Liver (tissue), 9 donors: Measurements from ENCODE around the gene SLC5A2. TPM values are rescaled to one million over a fixed set of nuclear protein-coding genes. Genes with fewer than 3 reads are reported as not detected.

ENCODE experiments used
- DNase-seq: peaks from one replicate; pipeline ENCODE4 v3.0.0-alpha.2; 2017; ENCODE audit warnings: low spot score
- H3K27ac ChIP-seq, 2 donors: one replicate each; pipeline ENCODE4 v1.7.0; 2013; ENCODE audit warnings: inconsistent platforms in 2 of 2, low read length in 2 of 2, control low read depth in 1 of 2, low read depth in 1 of 2, mild to moderate bottlenecking in 1 of 2
- H3K27me3 ChIP-seq, 4 donors: one replicate each; pipeline versions ENCODE4 v1.6.1 to v1.7.0; 2013; ENCODE audit warnings: low read length in 3 of 4, inconsistent platforms in 1 of 4, mild to moderate bottlenecking in 1 of 4, moderate library complexity in 1 of 4; ENCODE audit not compliant: control insufficient read depth in 4 of 4, insufficient read depth in 4 of 4
- H3K36me3 ChIP-seq, 4 donors: one replicate each; pipeline versions ENCODE4 v1.6.1 to v1.7.0; 2013; ENCODE audit warnings: low read length in 3 of 4, mild to moderate bottlenecking in 3 of 4, low read depth in 1 of 4, moderate library complexity in 1 of 4; ENCODE audit not compliant: control insufficient read depth in 4 of 4, insufficient read depth in 3 of 4
- H3K4me1 ChIP-seq, 4 donors: one replicate each; pipeline versions ENCODE4 v1.6.1 to v1.7.0; 2013; ENCODE audit warnings: low read length in 3 of 4, mild to moderate bottlenecking in 3 of 4, moderate library complexity in 1 of 4; ENCODE audit not compliant: control insufficient read depth in 4 of 4, insufficient read depth in 4 of 4
- H3K4me3 ChIP-seq, 3 donors: one replicate each; pipeline versions ENCODE4 v1.6.1 to v1.7.0; 2013; ENCODE audit warnings: low read length in 3 of 3, control low read depth in 1 of 3, low read depth in 1 of 3, mild to moderate bottlenecking in 1 of 3
- H3K9ac ChIP-seq, 2 donors: one replicate each; pipeline ENCODE4 v1.7.0; 2013; ENCODE audit warnings: low read length in 2 of 2, mild to moderate bottlenecking in 2 of 2, moderate library complexity in 2 of 2, control low read depth in 1 of 2, low read depth in 1 of 2
- H3K9me3 ChIP-seq, 4 donors: one replicate each; pipeline versions ENCODE4 v1.6.1 to v1.7.0; 2013; ENCODE audit warnings: low read length in 3 of 4; ENCODE audit not compliant: control insufficient read depth in 4 of 4
- ATF3 ChIP-seq: IDR thresholded peaks from 2 replicates; pipeline ENCODE4 v1.6.1; 2016; ENCODE audit warnings: antibody characterized with exemption
- CTCF ChIP-seq: fragments of 150-350 bp; IDR thresholded peaks from 2 replicates; pipeline ENCODE4 v1.5.1; 2017; ENCODE audit warnings: improper control_type of control experiment, low read depth, low read length; ENCODE audit not compliant: missing input control
- EGR1 ChIP-seq, 2 donors: IDR thresholded peaks; 2 replicates each; pipeline ENCODE4 v1.6.1; 2016 to 2018; ENCODE audit warnings: antibody characterized with exemption in 2 of 2, low read depth in 2 of 2
- FOXA1 ChIP-seq: IDR thresholded peaks from 2 replicates; pipeline ENCODE4 v1.6.1; 2016; ENCODE audit warnings: antibody characterized with exemption
- FOXA2 ChIP-seq: IDR thresholded peaks from 2 replicates; pipeline ENCODE4 v1.6.1; 2016; ENCODE audit warnings: antibody characterized with exemption
- GABPA ChIP-seq, 2 donors: IDR thresholded peaks in 1 of 2; conservative IDR thresholded peaks in 1 of 2; 2 replicates each; pipeline ENCODE4 v1.6.1; 2016; ENCODE audit warnings: antibody characterized with exemption in 2 of 2, mild to moderate bottlenecking in 1 of 2, moderate library complexity in 1 of 2
- HNF4A ChIP-seq, 2 donors: conservative IDR thresholded peaks; 2 replicates each; pipeline ENCODE4 v1.6.1; 2016; ENCODE audit warnings: antibody characterized with exemption in 2 of 2, mild to moderate bottlenecking in 2 of 2
- HNF4G ChIP-seq: IDR thresholded peaks from 2 replicates; pipeline ENCODE4 v1.6.1; 2016; ENCODE audit warnings: antibody characterized with exemption
- JUND ChIP-seq, 2 donors: IDR thresholded peaks; 2 replicates each; pipeline ENCODE4 v1.6.1; 2016; ENCODE audit warnings: antibody characterized with exemption in 2 of 2
- NR2F2 ChIP-seq: IDR thresholded peaks from 2 replicates; pipeline ENCODE4 v1.6.1; 2016; ENCODE audit warnings: antibody characterized with exemption
- RAD21 ChIP-seq, 2 donors: IDR thresholded peaks; 2 replicates each; pipeline ENCODE4 v1.6.1; 2016; ENCODE audit warnings: antibody characterized with exemption in 2 of 2, mild to moderate bottlenecking in 2 of 2
- REST ChIP-seq: IDR thresholded peaks from 2 replicates; pipeline ENCODE4 v1.6.1; 2016; ENCODE audit warnings: antibody characterized with exemption, mild to moderate bottlenecking
- RXRA ChIP-seq, 2 donors: IDR thresholded peaks; 2 replicates each; pipeline ENCODE4 v1.6.1; 2017 to 2018; ENCODE audit warnings: antibody characterized with exemption in 2 of 2, mild to moderate bottlenecking in 1 of 2
- SP1 ChIP-seq: IDR thresholded peaks from 2 replicates; pipeline ENCODE4 v1.6.1; 2018; ENCODE audit warnings: antibody characterized with exemption, mild to moderate bottlenecking
- TAF1 ChIP-seq: conservative IDR thresholded peaks from 2 replicates; pipeline ENCODE4 v1.6.1; 2016; ENCODE audit warnings: antibody characterized with exemption, mild to moderate bottlenecking
- YY1 ChIP-seq: IDR thresholded peaks from 2 replicates; pipeline ENCODE4 v1.6.1; 2016; ENCODE audit warnings: antibody characterized with exemption, mild to moderate bottlenecking
- WGBS: extraction: QIAGEN DNeasy Blood & Tissue Kit; methylation state at CpG from one replicate; pipeline ENCODE4 v1.1.7; 2013; 5-methylcytosine and 5-hydroxymethylcytosine counted together
- polyA plus RNA-seq, 2 donors: library from polyadenylated mRNA; stranded (reverse) in 1 of 2; unstranded in 1 of 2; fragments of 200-250 nt in 1 of 2; fragments of >200 nt in 1 of 2; fragmentation: Nextera tagmentation in 1 of 2; extraction: Ambion mirVana in 1 of 2; gene quantifications; one replicate each; pipeline versions ENCODE4 v1.2.1 to v1.2.3, GENCODE V29; 2013 to 2015
- total RNA-seq, 2 donors: library from RNA; depleted of rRNA; stranded (reverse); fragments of >200 nt; gene quantifications; one replicate each; pipeline ENCODE4 v1.2.3, GENCODE V29; 2014
- donor health status: healthy.
- donor health status: healthy.
- donor health status: healthy.
- donor health status: healthy.
- donor health status: healthy.

Gene SLC5A2
- total and polyA plus RNA-seq, 4 donors: 0.14 to 8.1 (median 0.93) TPM; not detected in 1

GRCh38 chr16:31460582-31461002 is 22.3 kb upstream of the SLC5A2 start:
- peaks cover 0 to 7% (median under 1%) of the 10 kb centered on the region in 4 donors for H3K36me3 ChIP-seq
- H3K27me3 ChIP-seq: no peaks in the 10 kb centered on the region
- no peak for DNase-seq
- H3K4me3 ChIP-seq: peak overlapping the region in 1 of 3 donors; percentile 36
- H3K27ac ChIP-seq: peak overlapping the region; percentile 89 to 98
- TF ChIP-seq CTCF (peak; percentile 39), RAD21 (IDR thresholded peaks at IDR 0.05) (peak; percentile 30 to 60), HNF4G (no peak)
- WGBS: 48% methylated on average over 8 of the region's 8 CpGs
- H3K4me1 ChIP-seq: peaks cover 27 to 61% (median 49%) of the 10 kb centered on the region in 4 donors
- H3K9me3 ChIP-seq: no peaks in the 10 kb centered on the region
- no peak overlapping the region for H3K9ac ChIP-seq

GRCh38 chr16:31461201-31461920 is 21.6 kb upstream of the SLC5A2 start:
- Histone ChIP-seq H3K4me3 (no peak overlapping the region), H3K9me3 (no peaks in the 10 kb centered on the region), H3K9ac (no peak overlapping the region), H3K4me1 (peaks cover 24 to 55% (median 43%) of the 10 kb centered on the region in 4 donors), H3K27ac (peak overlapping the region; percentile 56 to 61), H3K27me3 (no peaks in the 10 kb centered on the region), H3K36me3 (peaks cover 0 to 13% (median 2%) of the 10 kb centered on the region in 4 donors)
- TF ChIP-seq HNF4G: no peak
- no peak for TF ChIP-seq REST
- DNase-seq: no peak
- 77% methylated on average over 10 of the region's 10 CpGs for WGBS

DNA sequence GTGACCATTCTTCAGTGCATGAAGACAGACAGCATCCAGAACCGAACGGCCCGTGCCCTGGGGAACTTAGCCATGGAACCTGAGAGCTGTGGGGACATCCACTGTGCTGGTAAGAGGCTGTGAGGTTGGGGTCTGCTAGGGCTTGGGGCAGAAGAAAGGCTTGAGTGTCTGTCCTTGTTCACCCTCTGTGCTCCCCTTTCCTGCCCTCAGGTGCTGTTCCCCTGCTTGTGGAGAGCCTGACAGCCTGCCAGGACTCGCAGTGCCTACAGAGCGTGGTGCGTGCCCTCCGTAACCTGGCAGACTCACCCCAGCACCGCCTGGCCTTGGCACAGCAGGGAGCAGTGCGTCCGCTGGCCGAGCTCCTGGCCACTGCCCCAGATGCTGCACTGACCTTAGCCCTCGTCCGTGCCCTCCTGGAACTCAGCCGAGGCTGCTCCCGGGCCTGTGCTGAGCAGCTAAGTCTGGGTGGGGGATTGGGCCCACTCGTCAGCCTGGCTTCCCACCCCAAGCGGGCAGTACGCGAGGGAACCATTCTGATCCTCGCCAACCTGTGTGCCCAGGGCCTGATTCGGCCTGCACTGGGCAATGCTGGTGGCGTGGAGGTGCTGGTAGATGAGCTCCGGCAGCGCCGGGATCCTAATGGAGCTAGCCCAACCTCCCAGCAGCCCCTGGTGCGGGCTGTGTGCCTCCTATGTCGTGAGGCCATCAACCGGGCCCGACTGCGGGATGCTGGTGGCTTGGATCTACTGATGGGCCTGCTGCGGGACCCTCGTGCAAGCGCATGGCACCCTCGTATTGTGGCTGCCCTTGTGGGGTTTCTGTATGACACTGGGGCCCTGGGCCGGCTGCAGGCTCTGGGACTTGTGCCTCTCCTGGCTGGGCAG is 20.8 kb upstream of the SLC5A2 start:
- Histone ChIP-seq H3K4me1 (peaks cover 17 to 48% (median 35%) of the 10 kb centered on the region in 4 donors), H3K9me3 (no peaks in the 10 kb centered on the region), H3K27me3 (no peaks in the 10 kb centered on the region), H3K36me3 (peaks cover 0 to 21% (median 3%) of the 10 kb centered on the region in 4 donors), H3K4me3 (peak overlapping the region; percentile 19 to 56 (median 31)), H3K27ac (peak overlapping the region; percentile 56 to 61), H3K9ac (peak overlapping the region in 1 of 2 donors; percentile 35)
- WGBS: 47% methylated on average over 35 of the region's 35 CpGs
- no peak for DNase-seq
- TF ChIP-seq GABPA (IDR thresholded peaks at IDR 0.05 in 1 of 2, conservative IDR thresholded peaks at IDR 0.05 in 1 of 2) (peak in 1 of 2 donors; percentile 77), SP1 (peak; percentile 96), JUND (IDR thresholded peaks at IDR 0.05) (peak in 1 of 2 donors; percentile 54), HNF4A (conservative IDR thresholded peaks at IDR 0.05) (peak; percentile 88 to 95), NR2F2 (peak; percentile 72), HNF4G (peak; percentile 60), TAF1 (no peak), EGR1 (IDR thresholded peaks at IDR 0.05; ENCODE audit: low read depth in 2 of 2) (peak in 1 of 2 donors; percentile 59), REST (peak; percentile 68), FOXA1 (peak; percentile 18), YY1 (peak; percentile 67), RAD21 (IDR thresholded peaks at IDR 0.05) (peak; percentile 39 to 49), FOXA2 (peak; percentile 51), RXRA (IDR thresholded peaks at IDR 0.05) (peak; percentile 95 to 97), ATF3 (no peak)
